Hematopoietic multipotent progenitor cell treated with erythropoietin and hydrocortisone succinate and interleukin-3 and kit ligand, for 4 days (in vitro differentiated cells): Measurements from ENCODE around the gene RTN1.

Source experiments
- DNase-seq: peaks from one replicate; pipeline ENCODE4 v3.0.0-alpha.2; 2015

Gene RTN1

DNA sequence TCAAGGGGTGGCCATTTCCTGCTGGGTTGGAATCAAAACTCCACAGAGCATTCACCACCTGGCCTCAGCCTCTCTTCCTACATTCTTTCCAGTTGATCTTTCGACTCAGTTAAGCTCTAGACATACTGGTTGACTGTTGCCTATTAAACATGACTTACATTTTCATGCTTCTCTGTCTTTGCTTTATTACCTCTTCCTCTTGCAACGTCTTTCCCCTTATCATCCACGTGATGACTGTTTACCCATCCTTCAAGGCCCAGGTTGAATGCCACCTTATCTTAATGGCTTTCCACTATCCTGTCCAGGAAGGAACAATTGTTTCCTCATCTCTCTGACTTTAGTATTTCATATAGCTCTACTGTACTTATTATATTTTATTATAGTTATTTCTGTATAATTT lies 269.5 kb downstream of the RTN1 start:
- no peak for DNase-seq

- DNase-seq = no peak
Measured at GRCh38 chr14:59600211-59600945, 270.2 kb downstream of the RTN1 start.

- no peak for DNase-seq
Measured at GRCh38 chr14:59595071-59595470, 275.5 kb downstream of the RTN1 start.

GRCh38 chr14:59591641-59592370 lies 278.8 kb downstream of the RTN1 start:
- DNase-seq = no peak

DNA sequence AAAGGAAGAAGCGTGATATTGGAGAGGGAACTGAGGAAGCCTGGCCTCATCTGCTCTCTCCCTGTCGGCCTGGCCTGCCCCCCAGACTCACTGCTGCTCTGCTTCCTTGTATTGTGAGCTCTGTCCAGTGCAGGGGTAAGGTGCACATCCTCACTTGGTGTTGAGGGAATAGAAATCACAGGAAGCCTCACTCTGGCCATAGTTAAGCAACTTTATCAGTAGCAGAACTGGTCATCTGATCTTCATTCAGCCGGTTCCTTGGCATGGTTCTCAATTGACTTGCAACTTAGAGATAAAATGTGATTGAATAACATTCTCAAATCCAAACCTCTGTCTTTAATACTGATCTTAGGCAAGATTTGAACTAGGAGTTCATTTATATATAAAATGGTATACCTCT lies 282.5 kb downstream of the RTN1 start:
- DNase-seq = no peak

GRCh38 chr14:59585891-59586554 lies 284.6 kb downstream of the RTN1 start:
- peak; percentile 61 for DNase-seq

DNA sequence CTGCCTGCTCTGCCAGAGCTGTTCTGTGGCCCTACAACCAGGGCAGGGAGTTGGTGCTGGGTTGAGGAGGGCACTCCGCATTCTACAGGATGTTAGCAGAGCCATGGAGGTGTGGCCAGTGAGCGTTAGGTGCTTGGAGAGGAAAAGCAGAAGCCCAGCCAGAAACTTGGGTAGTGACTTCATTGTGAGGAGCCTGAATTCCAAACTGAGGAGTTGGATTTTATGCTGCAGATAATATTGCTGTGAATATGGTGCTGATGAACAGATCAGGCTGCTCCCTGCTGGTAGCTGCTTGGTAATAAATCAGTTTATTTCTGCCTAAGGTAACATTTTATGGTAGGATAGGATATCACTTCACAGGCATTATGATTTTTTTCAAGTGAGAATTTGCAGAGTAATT lies 286.8 kb downstream of the RTN1 start:
- peak; percentile 34 for DNase-seq

- DNase-seq = peak; percentile 77
Measured at GRCh38 chr14:59582845-59583509, 287.6 kb downstream of the RTN1 start.

- DNase-seq = no peak
Measured at GRCh38 chr14:59582161-59582560, 288.4 kb downstream of the RTN1 start.

GRCh38 chr14:59580911-59581310 lies 289.7 kb downstream of the RTN1 start:
- DNase-seq = no peak

- DNase-seq = peak; percentile 98
Measured at GRCh38 chr14:59576332-59577294, 294.0 kb downstream of the RTN1 start, which contains the start of gene CCDC175. TSS of gene CCDC175 (minus strand) at chr14:59576812. CDS start at chr14:59576775, 37 bp downstream.

DNA sequence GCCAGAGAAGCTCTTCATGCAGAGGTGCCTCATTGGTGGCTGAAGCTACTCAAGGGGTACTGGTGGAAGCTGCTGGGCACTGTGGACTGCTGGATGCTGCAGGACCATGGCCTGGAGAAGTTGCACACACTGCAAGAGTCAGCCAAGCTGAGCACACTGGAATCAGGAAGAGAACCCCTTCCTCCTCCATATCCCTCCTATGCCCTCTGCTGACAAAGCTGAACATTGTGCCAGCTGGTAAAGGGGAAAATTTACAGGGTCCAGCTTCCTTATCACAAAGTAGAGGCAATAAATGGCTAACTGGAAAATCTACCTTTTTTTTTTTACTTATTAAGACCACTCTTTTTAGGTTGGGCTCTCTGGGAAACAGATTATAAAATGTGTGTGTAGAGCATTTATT lies 300.5 kb downstream of the RTN1 start:
- peak; percentile 78 for DNase-seq

DNA sequence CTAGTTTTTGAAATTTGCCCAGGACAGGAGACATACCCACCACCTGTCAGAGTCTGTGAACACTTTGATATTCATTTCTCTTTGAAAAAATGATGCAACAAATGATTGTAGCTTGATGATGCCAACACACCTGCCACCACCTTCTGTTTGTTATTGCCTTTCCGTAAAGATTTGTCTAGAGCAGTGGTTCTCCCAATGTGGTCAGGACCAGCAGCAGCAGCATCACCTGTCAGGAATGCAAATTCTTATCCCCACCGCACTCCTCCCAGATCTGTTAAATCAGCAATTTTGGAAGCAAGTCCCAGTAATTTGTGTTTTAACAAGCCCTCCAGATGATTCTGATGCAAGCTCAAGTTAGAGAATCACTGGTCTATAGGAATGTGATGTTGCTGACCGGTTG lies 303.9 kb downstream of the RTN1 start:
- DNase-seq = no peak

DNA sequence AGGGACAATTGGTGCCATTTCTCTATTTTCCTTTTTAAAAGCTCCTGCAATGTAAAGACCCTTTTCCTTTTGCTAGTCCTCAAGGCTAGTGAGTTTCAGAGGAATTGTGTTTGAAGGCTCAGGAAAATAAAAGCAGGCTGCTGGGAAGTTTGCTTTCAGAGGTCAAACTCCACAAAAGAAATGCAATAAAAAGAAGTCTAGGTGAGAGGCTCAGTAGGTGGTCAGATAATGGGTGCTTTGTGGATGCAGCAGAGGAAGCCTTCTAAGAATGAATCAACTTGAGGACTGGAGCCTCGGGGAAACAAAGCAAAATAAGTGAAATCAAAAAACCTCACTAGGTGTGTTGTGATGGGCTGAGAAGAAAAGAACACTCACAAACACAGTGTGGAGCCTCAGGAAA lies 304.3 kb downstream of the RTN1 start:
- no peak for DNase-seq

DNA sequence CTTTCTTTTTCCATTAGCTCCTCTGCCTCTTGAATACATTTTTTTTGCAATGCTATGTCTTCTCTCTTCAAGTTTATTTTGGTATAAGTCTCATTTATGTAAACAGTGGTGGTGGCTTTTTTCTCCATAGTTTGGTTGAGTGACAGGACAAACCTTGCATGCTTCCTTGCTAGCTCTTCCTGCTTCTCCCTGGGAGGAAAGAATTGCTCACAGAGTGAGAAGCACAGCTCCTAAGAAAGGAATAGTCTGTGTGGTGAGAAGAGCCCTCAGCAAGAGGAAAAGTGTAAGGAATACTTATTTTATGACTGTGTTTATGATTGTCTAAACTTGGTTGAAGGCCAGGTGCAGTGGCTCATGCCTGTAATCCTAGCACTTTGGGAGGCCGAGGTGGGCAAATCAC lies 305.5 kb downstream of the RTN1 start:
- no peak for DNase-seq

DNA sequence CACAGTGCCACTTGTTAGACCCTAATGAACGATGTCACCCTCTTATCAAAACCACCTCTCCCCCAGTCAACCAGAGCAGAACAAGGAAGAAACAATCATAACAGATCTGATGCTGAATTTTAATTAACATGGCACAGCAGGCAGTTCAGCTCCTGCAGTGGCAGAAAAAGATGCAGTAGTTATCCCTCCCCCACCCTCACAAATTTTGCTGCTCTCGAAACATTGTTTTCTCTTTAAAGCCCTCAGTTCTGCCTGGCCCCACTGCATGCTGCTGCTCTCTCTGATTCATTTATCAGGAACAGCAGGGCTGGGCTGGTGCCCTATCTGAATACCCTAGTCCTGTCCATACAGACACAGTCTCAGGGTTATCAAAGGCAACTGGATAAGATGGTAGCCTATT lies 306.2 kb downstream of the RTN1 start:
- DNase-seq = peak; percentile 80

DNA sequence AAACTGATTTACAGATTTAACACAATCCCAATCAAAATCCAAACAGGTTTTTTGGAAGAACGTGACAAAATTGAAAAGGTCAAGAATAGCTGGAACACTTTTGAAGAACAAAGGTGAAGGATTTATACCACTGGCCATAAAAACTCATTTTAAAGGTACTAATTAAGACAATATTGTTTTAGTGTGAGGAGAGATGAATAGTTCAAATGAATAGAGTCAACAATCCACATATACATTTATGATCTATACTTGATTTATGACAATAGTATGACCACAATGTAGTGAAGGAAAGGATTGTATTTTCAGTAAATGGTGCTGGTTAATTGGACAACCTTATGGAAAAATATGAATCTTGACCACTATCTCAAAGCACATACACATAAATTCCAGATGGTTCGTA lies 323.3 kb downstream of the RTN1 start:
- DNase-seq = no peak
